Activated CD8-positive, alpha-beta memory T cell treated with anti-CD3 and anti-CD28 coated beads for 24 hours (primary cell): ENCODE measurements around the gene SEC14L2.

ENCODE experiments used
- DNase-seq: peaks from one replicate; pipeline ENCODE4 v3.0.0-alpha.2; 2020

SEC14L2 gene

DNA sequence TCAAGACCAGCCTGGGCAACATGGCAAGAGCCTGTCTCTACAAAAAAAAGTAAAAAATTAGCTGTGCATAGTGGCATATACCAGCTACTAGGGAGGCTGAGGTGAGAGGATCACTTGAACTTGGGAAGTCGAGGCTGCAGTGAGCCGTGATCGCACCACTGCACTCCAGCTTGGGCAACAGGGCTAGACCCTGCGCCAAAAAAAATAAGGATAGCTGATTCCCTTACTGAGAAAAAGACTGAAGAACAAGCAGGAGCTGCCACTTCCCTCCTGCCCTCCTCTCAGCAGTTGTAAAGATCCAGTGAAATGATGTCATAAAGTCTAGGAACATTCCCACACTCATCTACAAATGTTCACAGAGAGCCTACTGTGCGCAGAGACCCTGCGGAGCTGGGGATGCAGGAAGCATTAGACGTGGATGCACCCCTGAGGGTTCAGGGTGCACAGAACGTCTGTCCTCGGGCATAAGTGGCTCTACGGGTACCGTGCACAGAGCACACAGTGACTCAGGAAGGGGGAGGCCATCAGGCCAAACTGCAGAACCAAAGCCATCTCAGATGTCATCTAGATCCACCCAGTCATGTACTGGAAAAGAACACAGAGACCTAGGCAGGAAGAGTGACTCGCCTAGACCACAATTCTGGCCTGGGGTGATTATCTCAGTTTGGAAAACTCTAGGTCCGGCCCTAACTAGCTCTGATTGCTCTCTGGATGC, 11.7 kb downstream of the SEC14L2 start:
- DNase-seq = no peak

DNA sequence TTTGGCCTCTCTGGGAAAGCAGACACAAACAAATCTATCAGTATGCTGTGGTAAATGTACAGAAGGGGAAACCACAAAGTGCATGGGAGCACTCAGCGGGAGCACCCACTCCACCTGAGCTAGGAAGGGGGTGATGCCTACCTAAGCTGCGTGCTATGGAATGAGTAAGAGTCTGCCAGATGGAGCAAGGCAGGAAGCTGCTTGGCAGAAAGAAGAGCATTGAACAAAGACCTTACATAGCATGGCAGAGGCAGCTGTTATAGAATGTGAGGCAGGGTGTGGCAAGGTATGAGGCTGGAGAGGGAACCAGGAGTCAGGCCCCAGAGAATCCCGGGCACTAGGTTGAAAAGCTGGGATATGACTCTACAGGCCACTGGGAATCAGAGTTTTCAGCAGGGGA, 15.0 kb downstream of the SEC14L2 start:
- no peak for DNase-seq

DNA sequence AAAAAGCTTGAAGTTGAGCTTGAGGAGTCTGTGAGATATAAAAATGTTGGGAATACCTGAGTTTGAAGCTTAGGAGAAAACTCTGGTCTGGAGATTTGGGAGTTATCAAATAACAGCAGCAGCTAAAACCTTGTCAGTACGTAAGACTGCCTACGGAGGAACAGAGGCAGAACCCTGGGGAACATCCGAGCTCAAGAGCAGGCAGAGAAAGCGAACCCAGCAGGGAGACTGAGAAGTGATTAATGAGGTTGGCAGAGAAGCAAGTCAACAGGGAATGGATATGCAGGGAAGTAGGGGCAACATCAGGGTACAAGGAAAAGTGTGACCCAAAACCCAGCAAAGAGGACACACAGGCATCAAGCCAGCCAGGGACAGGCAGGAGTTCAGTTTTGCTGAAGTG, 16.2 kb downstream of the SEC14L2 start:
- DNase-seq = no peak

DNA sequence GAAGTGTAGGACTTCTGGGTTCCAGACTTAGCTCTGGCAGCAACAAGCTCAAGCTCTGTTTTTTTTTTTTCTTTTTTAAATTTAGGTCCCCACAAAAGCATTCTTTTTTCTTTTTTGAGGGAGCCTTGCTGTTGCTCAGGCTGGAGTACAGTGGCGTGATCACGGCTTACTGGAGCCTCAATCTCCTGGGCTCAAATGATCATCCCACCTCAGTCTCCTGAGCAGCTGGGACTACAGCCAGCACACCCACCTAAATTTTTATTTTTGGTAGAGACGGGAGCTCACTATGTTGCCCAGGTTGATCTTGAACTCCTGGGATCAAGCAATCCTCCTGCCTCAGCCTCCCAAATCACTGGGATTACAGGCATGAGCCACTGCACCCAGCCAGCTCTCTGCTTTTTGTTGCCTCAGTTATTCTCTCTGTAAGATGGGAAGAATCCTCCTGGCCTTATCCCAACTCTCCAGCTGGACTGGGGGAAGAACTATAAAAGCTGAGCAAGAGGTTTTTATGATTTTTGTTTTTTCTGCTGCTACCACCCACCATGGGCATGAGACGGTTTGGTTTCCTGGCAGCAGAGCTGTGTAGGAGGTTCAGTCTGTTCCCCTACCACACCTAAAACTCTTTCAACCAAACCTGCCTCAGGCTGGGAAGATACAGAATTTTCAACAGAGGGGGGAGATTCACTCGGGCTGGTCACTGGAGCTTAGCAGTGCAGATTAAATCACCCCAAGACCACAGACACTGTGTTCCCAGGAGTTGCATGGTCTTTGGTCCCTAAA, 17.1 kb downstream of the SEC14L2 start:
- no peak for DNase-seq

DNA sequence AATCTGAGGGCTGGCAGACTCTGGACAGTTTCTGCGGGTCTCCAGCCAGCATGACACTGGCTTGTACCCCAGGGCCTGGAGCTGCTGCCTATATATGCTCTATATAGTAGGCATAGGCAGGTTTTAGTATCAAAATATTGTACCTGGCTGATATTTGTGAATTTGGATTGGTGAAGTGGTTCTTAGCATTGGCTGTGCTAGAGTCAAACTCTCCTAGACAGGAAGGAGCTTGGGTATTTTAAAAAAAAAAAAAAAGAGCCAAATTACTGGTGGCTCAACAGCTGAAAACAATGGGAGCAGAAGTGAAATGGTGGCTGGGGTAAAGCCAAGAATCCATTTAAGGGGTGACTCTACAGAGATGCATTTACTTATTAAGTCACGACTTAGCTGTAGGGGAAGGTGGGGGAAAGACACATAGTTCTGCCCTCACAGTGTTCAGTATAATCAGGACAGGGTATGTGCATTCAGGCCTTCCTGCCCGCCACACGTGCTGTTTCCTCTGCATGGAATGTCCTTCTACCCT, 17.8 kb downstream of the SEC14L2 start:
- DNase-seq = no peak

DNA sequence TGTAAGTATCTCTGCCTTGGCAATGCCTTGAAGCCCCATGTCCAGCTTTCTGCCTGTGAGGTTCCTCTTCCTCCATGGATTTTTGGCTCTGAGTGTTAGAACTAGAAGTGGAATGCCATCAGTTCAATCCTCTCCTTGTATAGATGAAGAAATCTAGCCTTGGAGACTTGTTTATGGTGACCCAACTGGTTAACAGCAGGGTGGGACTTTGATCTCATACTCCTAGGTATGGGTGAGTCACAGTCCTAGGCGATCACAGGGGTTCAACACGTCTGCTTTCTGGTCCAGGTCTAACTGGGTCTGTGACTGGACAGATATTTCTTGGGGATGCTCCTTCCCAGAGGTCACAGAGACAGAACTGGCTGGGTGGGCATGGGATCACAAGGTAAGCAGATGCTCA, 19.6 kb downstream of the SEC14L2 start:
- DNase-seq = no peak

DNA sequence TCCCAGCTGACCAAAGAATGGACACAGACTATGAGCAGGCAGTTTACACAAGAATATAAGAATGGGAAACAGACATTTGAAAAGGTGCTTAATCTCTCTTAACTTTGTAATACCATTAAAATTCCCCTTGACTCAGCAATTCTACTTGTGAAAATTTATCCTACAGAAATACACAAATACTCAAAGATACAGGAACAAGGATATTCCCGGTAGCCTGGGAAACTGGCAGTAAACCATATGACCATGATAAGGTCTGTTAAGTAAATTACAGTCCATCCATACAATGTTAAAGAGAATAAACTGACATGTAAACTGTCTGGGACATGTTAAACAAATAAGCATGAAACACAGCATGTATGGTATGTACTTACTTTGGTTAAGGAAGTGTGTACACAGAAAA, 20.0 kb downstream of the SEC14L2 start:
- no peak for DNase-seq

DNA sequence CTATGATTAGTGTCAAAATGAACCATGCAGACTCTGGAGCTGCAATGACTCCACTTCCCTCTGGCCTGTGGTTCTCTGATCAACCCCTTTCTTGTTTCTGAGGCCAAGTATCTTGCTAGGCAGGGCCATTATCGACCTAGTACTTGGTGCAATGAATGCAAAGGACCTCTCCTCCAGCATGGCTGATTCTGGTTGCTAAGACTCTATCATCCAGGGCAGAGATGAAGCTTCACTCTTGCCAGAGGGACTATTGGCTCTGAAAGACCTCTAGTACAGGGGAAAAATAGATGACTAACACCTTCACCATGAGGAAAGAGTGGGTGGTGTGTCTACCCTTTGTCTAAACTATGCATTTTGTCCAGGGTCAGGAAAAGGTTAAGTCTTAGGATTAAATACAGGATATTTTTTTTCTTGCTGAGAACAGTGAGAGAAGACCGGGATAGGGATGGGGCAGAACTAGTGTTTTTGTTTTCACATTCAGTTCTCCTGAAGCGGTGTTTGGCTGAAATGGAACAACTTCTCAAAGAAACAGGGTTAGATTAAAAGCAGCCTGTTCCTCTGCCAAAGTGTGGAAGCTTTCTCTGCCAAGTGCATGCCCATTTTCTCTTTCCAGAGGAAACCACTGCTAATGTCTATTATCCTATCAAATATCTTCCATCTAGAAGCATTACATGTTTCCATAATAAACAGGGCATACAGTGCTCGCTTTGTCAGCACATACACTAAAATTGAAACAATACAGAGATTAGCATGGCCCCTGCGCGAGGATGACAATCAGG, 23.7 kb downstream of the SEC14L2 start:
- DNase-seq = no peak

DNA sequence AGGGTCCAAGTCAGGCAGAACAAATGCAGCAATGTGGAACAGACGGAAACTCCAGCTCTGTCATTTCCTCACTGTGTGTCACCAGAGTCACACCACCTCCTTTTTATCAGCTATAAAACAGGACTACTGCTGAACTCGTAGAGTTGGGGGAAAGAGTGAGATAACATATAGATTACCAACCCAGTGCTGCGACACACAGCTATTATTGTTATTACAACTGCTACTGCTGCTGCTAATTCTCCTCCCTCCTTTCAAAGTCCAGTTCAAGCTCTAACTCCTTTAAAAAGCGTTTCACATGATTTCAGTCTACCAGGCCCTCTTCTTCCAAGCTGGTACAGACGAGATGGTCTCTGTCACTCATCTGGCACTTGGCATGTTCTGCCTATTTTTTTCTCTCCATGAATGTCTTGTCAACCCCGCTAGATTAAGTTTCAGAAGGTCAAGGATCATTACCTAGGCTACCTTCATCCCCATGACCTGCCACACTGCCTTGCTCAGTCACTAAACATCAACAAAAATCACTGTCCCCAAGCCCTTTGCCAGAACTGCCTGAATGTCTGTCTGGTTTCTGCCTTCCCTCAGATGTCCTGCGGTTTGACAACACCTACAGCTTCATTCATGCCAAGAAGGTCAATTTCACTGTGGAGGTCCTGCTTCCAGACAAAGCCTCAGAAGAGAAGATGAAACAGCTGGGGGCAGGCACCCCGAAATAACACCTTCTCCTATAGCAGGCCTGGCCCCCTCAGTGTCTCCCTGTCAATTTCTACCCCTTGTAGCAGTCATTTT, 25.1 kb downstream of the SEC14L2 start:
- DNase-seq = no peak

DNA sequence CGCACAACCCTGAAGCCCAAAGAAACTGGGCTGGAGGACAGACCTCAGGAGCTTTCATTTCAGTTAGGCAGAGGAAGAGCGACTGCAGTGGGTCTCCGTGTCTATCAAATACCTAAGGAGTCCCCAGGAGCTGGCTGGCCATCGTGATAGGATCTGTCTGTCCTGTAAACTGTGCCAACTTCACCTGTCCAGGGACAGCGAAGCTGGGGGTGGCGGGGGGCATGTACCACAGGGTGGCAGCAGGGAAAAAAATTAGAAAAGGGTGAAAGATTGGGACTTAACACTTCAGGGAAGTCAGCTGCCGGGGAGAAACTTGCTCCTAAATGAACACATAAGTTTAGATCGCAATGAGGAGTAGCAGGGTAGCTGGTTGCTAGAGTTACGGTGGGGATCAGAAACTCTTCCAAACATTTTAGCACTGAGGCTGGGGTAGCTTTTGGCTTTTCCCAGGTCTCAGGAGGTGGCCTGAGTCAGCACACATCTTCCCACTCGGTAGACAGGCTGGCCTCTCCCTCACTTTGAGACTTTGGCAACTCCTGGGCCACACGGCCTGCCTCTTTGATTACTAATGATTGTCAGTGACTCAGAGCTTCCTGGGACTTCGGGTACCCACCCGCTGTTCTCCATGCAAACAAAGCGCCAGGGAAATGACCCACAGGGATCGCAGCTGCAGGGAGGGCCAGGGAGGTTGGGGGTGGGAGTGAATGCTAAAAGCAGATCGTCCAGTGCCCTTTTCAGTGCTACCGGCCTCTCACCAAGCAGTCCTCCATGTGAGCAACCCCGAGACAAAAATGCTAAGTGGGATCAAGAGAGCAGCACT, 25.9 kb downstream of the SEC14L2 start:
- DNase-seq = no peak

DNA sequence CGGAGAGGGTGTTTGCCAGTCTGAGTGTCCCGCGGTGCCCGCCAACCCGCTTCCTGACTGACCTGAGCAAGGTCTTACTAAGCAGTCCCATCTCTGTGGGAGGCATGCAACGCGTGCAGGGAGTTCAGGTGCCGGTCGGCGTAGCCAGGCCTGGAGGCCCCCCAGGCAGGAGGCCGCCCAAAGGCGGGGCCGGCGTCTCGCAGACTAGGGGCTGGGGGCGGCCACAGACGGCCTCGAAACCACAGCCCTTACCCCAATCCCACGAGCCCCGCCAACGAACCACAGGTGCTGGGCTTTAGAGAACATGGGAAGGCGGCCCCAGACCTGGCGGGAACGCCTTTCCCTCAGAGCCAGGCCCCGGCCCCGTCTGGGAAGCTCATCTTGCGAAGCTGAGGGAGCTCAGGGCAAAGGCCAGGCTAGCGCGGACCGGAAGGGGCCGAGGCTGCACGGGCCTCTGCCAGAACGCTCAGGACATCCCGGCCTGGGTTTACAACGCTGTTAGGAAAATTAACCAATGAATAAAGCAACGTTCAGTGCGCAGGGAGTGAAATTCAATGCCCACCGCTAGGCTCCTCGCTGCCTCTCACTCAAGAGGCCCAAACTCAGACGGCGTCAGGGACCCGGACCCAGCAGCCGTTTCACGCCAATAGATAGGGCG, 26.6 kb downstream of the SEC14L2 start:
- peak; percentile 86 for DNase-seq

DNA sequence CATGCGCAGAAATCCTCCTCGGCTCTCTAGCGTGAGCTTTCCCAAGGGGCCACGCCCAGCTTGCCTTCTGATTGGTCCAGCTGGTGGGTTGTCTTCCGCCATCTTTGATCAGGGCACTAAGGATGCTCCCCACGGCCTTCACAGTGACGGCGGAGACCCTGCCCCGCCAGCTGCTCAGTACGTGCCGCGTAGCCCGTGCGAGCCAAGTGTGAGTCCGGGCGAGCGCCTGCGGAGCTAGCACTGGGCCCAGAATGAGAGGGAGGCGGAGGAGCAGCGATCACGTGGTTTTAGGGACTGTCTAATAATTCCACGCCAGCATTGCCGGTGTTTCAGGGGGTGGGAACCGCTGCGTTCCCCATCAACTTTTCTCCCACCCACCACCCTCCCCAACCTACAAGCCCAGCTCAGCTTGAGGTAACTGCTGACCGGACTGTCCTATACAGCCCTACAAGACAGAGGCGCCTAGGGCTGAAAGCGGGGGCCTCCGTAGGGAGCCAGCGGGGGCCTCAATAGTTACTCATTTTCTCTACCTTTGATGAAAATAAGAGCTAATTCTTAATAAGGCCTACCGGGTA, 27.2 kb downstream of the SEC14L2 start:
- DNase-seq = peak; percentile 96

DNA sequence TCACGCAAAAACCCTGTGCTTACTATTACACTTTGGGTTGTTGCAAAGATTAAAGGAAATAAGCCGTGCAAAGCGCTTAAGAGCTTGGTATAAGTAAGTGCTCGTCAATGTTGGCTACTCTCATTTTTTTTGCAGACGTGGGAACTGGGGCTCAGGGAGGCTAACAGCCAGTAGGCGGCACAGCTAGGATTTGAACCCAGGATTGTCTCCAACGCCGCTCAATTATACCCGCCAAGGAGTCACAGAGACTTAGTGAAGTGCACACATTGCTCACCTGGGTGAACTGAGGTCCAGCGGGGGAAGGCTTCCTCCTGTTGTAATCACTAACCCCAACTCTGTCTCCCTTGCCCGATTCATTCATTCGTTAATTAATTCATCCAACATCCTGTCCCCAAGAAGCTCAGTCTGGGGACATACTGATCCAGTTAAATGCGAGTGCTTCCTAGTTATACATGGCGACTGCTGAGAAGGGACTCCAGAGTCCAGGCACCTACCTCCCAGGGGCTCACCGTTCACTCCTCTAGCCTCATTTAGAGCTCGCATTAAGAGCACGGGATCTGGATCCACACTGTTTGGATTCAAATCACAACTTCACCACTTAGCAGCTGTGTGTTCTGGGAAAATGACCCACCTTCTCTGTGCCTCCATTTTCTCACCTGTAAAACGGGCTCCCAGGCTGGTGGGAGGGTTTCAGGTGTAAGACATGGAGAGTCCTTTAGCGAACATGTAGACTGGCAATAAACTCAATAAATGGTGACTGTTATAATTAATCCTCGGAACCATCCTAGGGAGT, 27.9 kb downstream of the SEC14L2 start:
- DNase-seq = no peak

DNA sequence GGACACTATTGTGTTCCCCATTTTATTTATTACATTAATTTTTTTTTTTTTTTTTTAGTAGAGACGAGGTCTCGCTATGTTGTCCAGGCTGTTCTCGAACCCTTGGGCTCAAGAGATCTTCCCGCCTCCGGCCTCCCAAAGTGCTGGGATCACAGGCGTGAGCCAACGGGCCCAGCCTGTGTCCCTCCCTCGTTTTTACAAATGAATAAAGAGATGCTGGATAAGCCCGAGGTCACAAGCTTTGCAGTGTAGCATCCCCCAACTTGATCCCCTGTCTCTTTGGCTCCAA, 28.5 kb downstream of the SEC14L2 start:
- no peak for DNase-seq

DNA sequence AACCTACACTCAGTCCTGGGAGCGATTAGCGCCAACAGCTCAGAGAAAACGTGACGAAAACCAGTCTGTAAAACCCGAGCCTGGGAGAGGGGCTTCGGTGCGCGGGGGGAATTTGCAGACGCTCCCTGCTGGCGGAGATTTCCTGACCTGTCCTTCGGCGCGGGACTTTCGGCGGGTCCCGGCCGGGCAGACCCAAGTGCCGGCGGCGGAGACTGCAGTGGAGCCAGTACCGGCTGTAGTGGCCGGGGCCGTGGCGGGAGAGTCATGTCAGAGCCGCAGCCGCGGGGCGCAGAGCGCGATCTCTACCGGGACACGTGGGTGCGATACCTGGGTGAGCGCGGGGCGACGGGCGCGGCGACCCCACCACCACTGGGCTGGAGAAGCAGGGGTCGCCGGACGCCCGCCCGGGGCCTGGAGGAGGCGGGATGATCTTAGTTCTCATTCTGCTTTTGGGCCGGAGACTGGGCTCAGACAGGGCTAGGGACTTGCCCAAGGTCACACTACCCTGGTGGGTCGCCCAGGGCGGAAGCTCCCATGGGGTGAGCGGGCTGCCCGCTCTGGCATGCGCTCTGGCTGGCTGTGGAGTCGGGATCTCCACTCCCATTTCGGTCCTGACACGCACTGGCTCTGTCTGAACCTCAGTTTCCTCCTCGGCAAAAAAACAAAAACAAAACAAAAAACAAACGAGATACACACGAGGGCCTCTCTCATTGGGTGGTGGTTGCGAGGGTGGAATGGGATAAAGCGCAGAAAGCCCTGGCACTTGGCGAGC, 29.0 kb downstream of the SEC14L2 start, which contains the start of gene MTFP1:
Gene MTFP1, plus strand, starts transcription at position 153 of the 772 bp plus-strand sequence. Its CDS starts 112 bp downstream, at position 265.
- DNase-seq = peak; percentile 86

DNA sequence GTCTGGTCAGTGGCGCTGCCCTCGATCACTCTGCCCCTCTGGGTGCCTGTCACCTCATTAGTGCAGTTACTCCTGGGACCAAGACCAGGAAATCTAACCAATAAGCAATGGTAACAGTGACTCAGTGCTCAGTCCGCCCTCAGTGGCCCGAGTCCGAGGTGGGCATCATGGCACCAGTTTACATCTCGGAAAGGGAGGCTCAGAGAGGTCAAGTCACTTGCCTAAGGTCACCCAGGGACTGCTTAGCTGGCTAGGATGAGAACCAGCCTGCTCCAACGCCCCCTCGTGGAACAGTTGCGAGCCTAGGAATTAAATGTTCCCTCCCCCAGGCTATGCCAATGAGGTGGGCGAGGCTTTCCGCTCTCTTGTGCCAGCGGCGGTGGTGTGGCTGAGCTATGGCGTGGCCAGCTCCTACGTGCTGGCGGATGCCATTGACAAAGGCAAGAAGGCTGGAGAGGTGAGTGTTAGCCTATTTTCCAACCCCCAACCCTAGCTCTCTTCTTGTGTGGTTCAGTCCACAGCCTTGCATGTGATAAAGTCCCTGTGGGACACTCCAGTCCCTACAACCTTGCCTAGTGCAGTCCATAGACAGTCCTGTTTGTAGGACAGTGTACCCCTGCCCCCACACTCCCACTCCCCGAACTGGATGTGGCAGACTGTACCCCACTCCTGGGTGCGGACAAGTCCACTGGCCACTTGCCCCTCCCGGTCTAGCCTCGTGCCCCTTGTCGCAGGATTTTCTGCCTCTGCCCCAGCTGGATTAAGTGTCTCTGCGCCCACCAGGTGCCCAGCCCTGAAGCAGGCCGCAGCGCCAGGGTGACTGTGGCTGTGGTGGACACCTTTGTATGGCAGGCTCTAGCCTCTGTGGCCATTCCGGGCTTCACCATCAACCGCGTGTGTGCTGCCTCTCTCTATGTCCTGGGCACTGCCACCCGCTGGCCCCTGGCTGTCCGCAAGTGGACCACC, 29.9 kb downstream of the SEC14L2 start:
- peak; percentile 93 for DNase-seq

DNA sequence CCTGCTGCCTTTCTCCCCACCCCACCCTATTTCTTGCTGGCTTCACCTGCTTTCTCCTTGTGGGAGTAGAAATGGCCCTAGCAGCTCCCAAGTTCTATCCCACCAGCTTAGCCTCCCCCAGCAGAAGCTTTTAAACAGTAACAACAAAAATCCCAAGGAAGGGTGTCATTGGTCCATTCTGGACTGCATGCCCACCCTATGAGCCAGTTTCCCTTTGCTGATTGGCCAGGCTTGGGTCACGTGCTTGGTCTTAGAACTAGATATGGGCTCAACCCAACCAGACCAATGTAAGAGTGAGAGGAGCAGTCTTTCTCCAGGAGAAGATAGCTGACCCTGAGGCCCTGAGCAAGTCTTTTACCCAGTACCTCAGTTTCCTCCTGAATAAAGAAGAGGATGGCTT, 31.1 kb downstream of the SEC14L2 start:
- no peak for DNase-seq

DNA sequence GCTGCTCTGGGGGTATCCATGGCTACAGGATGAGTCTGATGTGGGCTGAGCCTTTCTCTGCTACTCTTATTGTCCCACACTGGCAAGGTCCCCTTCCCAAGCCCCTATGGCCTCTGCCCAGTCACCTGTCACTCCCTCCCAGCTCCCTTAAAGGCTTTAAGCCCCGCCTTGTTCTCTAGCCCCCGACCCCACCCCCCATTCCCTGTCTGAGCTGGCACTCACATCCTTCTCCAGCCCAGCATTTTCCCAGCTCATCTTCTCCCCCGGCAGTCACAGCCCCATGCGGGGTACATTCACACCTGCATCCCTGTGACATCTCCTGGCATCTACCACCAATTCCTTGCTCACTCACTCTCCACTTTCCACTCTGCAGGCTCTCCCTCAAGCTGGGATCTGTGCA, 33.1 kb downstream of the SEC14L2 start:
- no peak for DNase-seq
